Activated naive CD4-positive, alpha-beta T cell treated with anti-CD3 and anti-CD28 coated beads for 36 hours (primary cell): ENCODE measurements around the gene LYZL2. TPM values are rescaled to one million over a fixed set of nuclear protein-coding genes. Genes with fewer than 3 reads are reported as not detected.
"Not testable (repeated sequence)": the region's sequence is repeated elsewhere in the genome, so short reads cannot be mapped to it uniquely, and the experiment has no call there.

Experiments used
- CTCF ChIA-PET: fragments of 350-600 bp; sonication (Branson Sonifier 250); formaldehyde crosslinking; loops from one replicate; lab custom pipeline; 2021; ENCODE audit warnings: antibody characterized with exemption; lab: Charles Lee
- DNase-seq: peaks from one replicate; pipeline ENCODE4 v3.0.0-alpha.2; 2020
- H3K27ac Mint-ChIP-seq: one replicate; pipeline ENCODE4 v1.8.0; 2021; ENCODE audit warnings: mild to moderate bottlenecking, mixed read lengths
- H3K27me3 Mint-ChIP-seq: one replicate; pipeline ENCODE4 v1.8.0; 2021; ENCODE audit warnings: low read depth, mixed read lengths
- H3K36me3 Mint-ChIP-seq: one replicate; pipeline ENCODE4 v1.8.0; 2021; ENCODE audit warnings: low read depth, mixed read lengths
- H3K4me1 Mint-ChIP-seq: one replicate; pipeline ENCODE4 v1.8.0; 2021; ENCODE audit warnings: low read depth, mixed read lengths
- H3K4me3 Mint-ChIP-seq: one replicate; pipeline ENCODE4 v1.8.0; 2021; ENCODE audit warnings: mild to moderate bottlenecking, moderate library complexity, mixed read lengths
- H3K9me3 Mint-ChIP-seq: one replicate; pipeline ENCODE4 v1.8.0; 2021; ENCODE audit warnings: mixed read lengths
- intact Hi-C: fragments of 100-400 bp; cut with micrococcal nuclease; formaldehyde crosslinking; loops from one replicate; pipeline ENCODE4 v1.15.1; 2023
- total RNA-seq, 2 experiments: library from RNA; stranded (reverse); gene quantifications; one replicate each; pipeline ENCODE4 v1.2.3, GENCODE V29; 2021

LYZL2 gene
- total RNA-seq: not detected

GRCh38 chr10:30629653-30630052, at the start of gene LYZL2:
Gene LYZL2 (minus strand): TSS chr10:30629753. CDS start chr10:30626915, 2,838 bp downstream.
- CTCF ChIA-PET: interaction anchor here (0.7 to 1.4 kb wide), 3 partner anchors 10 to 1165 kb away, joined by 3 to 7 read pairs (median 5); no protein-coding TSS in a partner anchor
- Mint-ChIP-seq H3K27ac (no peak within 1 kb of the TSS), H3K27me3 (peaks cover 4% of the 10 kb centered on the region), H3K9me3 (no peaks in the 10 kb centered on the region), H3K4me1 (no peaks in the 10 kb centered on the region), H3K36me3 (no peaks in the 10 kb centered on the region), H3K4me3 (no peak within 1 kb of the TSS)
- intact Hi-C loops: no loop called here
- no peak for DNase-seq

- H3K4me3 Mint-ChIP-seq, intact Hi-C loops, H3K9me3 Mint-ChIP-seq, H3K36me3 Mint-ChIP-seq, DNase-seq, H3K27ac Mint-ChIP-seq, H3K4me1 Mint-ChIP-seq: not testable (repeated sequence)
- CTCF ChIA-PET: interaction anchor here (0.6 kb wide), 1 partner anchor 504 kb away, joined by 3 read pairs; no protein-coding TSS in a partner anchor
- H3K27me3 Mint-ChIP-seq: peaks cover 15% of the 10 kb centered on the region
Measured at GRCh38 chr10:30677616-30678015, 48.1 kb upstream of the LYZL2 start.

- H3K4me1 Mint-ChIP-seq, H3K9me3 Mint-ChIP-seq, DNase-seq, H3K36me3 Mint-ChIP-seq, H3K27ac Mint-ChIP-seq, intact Hi-C loops, H3K4me3 Mint-ChIP-seq: not testable (repeated sequence)
- peaks cover 15% of the 10 kb centered on the region for H3K27me3 Mint-ChIP-seq
- CTCF ChIA-PET: interaction anchor here (0.6 kb wide), 1 partner anchor 36 kb away, joined by 3 read pairs; no protein-coding TSS in a partner anchor
Measured at GRCh38 chr10:30677146-30677545, 47.6 kb upstream of the LYZL2 start.

GRCh38 chr10:30675791-30676718, 46.5 kb upstream of the LYZL2 start:
- H3K27me3 Mint-ChIP-seq: peaks cover 9% of the 10 kb centered on the region
- CTCF ChIA-PET: interaction anchor here (0.6 kb wide), 1 partner anchor 37 kb away, joined by 3 read pairs; no protein-coding TSS in a partner anchor
- H3K4me1 Mint-ChIP-seq: no peaks in the 10 kb centered on the region
- no peak for DNase-seq
- intact Hi-C loops: no loop called here
- peaks cover 8% of the 10 kb centered on the region for H3K9me3 Mint-ChIP-seq
- no peak overlapping the region for H3K27ac Mint-ChIP-seq
- H3K4me3 Mint-ChIP-seq: no peak overlapping the region
- no peaks in the 10 kb centered on the region for H3K36me3 Mint-ChIP-seq

- H3K27me3 Mint-ChIP-seq: peaks cover 8% of the 10 kb centered on the region
- CTCF ChIA-PET: no interaction called here
- H3K9me3 Mint-ChIP-seq: peaks cover 3% of the 10 kb centered on the region
- H3K4me3 Mint-ChIP-seq: no peak overlapping the region
- no peak overlapping the region for H3K27ac Mint-ChIP-seq
- peaks cover 3% of the 10 kb centered on the region for H3K4me1 Mint-ChIP-seq
- no peak for DNase-seq
- H3K36me3 Mint-ChIP-seq: no peaks in the 10 kb centered on the region
- intact Hi-C loops: no loop called here
Measured at GRCh38 chr10:30674796-30675195, 45.2 kb upstream of the LYZL2 start.

- H3K4me3 Mint-ChIP-seq, H3K36me3 Mint-ChIP-seq, H3K27me3 Mint-ChIP-seq, H3K4me1 Mint-ChIP-seq, CTCF ChIA-PET, H3K27ac Mint-ChIP-seq, H3K9me3 Mint-ChIP-seq, DNase-seq, intact Hi-C loops: not testable (repeated sequence)
Measured at GRCh38 chr10:30673262-30673661, 43.7 kb upstream of the LYZL2 start.

- CTCF ChIA-PET: interaction anchor here (0.7 to 1.3 kb wide), 4 partner anchors 33 to 1160 kb away, joined by 3 read pairs; no protein-coding TSS in a partner anchor
- H3K27ac Mint-ChIP-seq, H3K4me1 Mint-ChIP-seq, intact Hi-C loops, DNase-seq, H3K27me3 Mint-ChIP-seq, H3K36me3 Mint-ChIP-seq, H3K4me3 Mint-ChIP-seq, H3K9me3 Mint-ChIP-seq: not testable (repeated sequence)
Measured at GRCh38 chr10:30672338-30672737, 42.8 kb upstream of the LYZL2 start.

- peak; percentile 49 for DNase-seq
- Mint-ChIP-seq H3K27ac (no peak overlapping the region), H3K36me3 (no peaks in the 10 kb centered on the region), H3K4me1 (peaks cover 3% of the 10 kb centered on the region), H3K9me3 (no peaks in the 10 kb centered on the region), H3K4me3 (peak overlapping the region; percentile 32), H3K27me3 (peaks cover 9% of the 10 kb centered on the region)
- CTCF ChIA-PET: interaction anchor here (0.6 to 2.4 kb wide), 29 partner anchors 9 to 1705 kb away, joined by 3 to 16 read pairs (median 3); no protein-coding TSS in a partner anchor
- intact Hi-C loops: loop anchor here (1.0 kb wide), 2 partner anchors 16 to 47 kb away; no protein-coding TSS in a partner anchor
Measured at GRCh38 chr10:30671026-30671616, 41.6 kb upstream of the LYZL2 start.

GRCh38 chr10:30667982-30668381, 38.4 kb upstream of the LYZL2 start:
- H3K27me3 Mint-ChIP-seq, H3K36me3 Mint-ChIP-seq, H3K9me3 Mint-ChIP-seq, DNase-seq, intact Hi-C loops, H3K4me3 Mint-ChIP-seq, H3K27ac Mint-ChIP-seq, H3K4me1 Mint-ChIP-seq, CTCF ChIA-PET: not testable (repeated sequence)

GRCh38 chr10:30663403-30663802, 33.9 kb upstream of the LYZL2 start:
- intact Hi-C loops, H3K27me3 Mint-ChIP-seq, H3K27ac Mint-ChIP-seq, H3K4me1 Mint-ChIP-seq, H3K9me3 Mint-ChIP-seq, H3K36me3 Mint-ChIP-seq, H3K4me3 Mint-ChIP-seq, DNase-seq, CTCF ChIA-PET: not testable (repeated sequence)

- no peak for DNase-seq
- Mint-ChIP-seq H3K4me1 (no peaks in the 10 kb centered on the region), H3K36me3 (no peaks in the 10 kb centered on the region), H3K9me3 (no peaks in the 10 kb centered on the region), H3K27me3 (peaks cover 8% of the 10 kb centered on the region), H3K27ac (no peak overlapping the region), H3K4me3 (no peak overlapping the region)
- intact Hi-C loops: no loop called here
- CTCF ChIA-PET: no interaction called here
Measured at GRCh38 chr10:30662814-30663213, 33.3 kb upstream of the LYZL2 start.

GRCh38 chr10:30660314-30660713, 30.8 kb upstream of the LYZL2 start:
- H3K27me3 Mint-ChIP-seq: peaks cover 17% of the 10 kb centered on the region
- intact Hi-C loops, H3K27ac Mint-ChIP-seq, H3K4me1 Mint-ChIP-seq, H3K9me3 Mint-ChIP-seq, H3K36me3 Mint-ChIP-seq, H3K4me3 Mint-ChIP-seq, DNase-seq: not testable (repeated sequence)
- CTCF ChIA-PET: interaction anchor here (1.6 kb wide), 1 partner anchor 11 kb away, joined by 7 read pairs; no protein-coding TSS in a partner anchor
